Vagina (tissue), 2 donors: ENCODE measurements around the gene GSG1L. TPM values are rescaled to one million over a fixed set of nuclear protein-coding genes. Genes with fewer than 3 reads are reported as not detected.

ENCODE experiments used
- DNase-seq, 2 donors: peaks; one replicate each; pipeline ENCODE4 v3.0.0-alpha.2; 2017; ENCODE audit errors: extremely low spot score in 2 of 2
- H3K27ac ChIP-seq: fragments of 200-600 bp; sonication (generic); one replicate; pipeline ENCODE4 v1.5.1; 2019
- H3K27me3 ChIP-seq: fragments of 200-600 bp; sonication (generic); one replicate; pipeline ENCODE4 v1.5.1; 2019
- H3K36me3 ChIP-seq, 2 donors: fragments of 200-600 bp; sonication (generic); one replicate each; pipeline ENCODE4 v1.5.1; 2017 to 2019
- H3K4me1 ChIP-seq: fragments of 200-600 bp; sonication (generic); one replicate; pipeline ENCODE4 v1.5.1; 2019
- H3K4me3 ChIP-seq, 2 donors: fragments of 200-600 bp; sonication (generic); 1 replicate in 1 of 2; 2 replicates in 1 of 2; pipeline ENCODE4 v1.5.1; 2016 to 2019
- H3K9me3 ChIP-seq: fragments of 200-600 bp; sonication (generic); one replicate; pipeline ENCODE4 v1.5.1; 2019
- CTCF ChIP-seq, 3 experiments: fragments of 450-650 bp in 2 of 3; fragments of 200-600 bp in 1 of 3; sonication (generic) in 1 of 3; IDR thresholded peaks; one replicate each; pipeline ENCODE4 v1.5.1; 2017 to 2019; ENCODE audit warnings: antibody characterized with exemption in 3 of 3, mild to moderate bottlenecking in 2 of 3, moderate library complexity in 2 of 3
- POLR2A ChIP-seq, 2 donors: fragments of 450-650 bp; IDR thresholded peaks; one replicate each; pipeline ENCODE4 v1.6.1; 2017; ENCODE audit warnings: antibody characterized with exemption in 2 of 2, mild to moderate bottlenecking in 2 of 2, moderate library complexity in 2 of 2
- POLR2AphosphoS5 ChIP-seq, 2 donors: sonication (generic); formaldehyde crosslinking; IDR thresholded peaks; one replicate each; pipeline ENCODE4 v1.9.0; 2017; ENCODE audit warnings: antibody characterized with exemption in 2 of 2, mild to moderate bottlenecking in 2 of 2, low read depth in 1 of 2; ENCODE audit not compliant: insufficient read depth in 1 of 2
- intact Hi-C: fragments of 100-400 bp; cut with DNase I; formaldehyde crosslinking; loops from one replicate; pipeline ENCODE4 v1.15.1; 2023
- total RNA-seq: library from RNA; depleted of rRNA; stranded (reverse); fragments of >200 nt; gene quantifications from one replicate; pipeline ENCODE4 v1.2.3, GENCODE V29; 2016

The GSG1L gene
- total RNA-seq, 1 donor from 2014 or later: not detected

- Histone ChIP-seq H3K4me1 (no peaks in the 10 kb centered on the region), H3K36me3 (peaks cover 0 to under 1% of the 10 kb centered on the region in 2 donors)
- no peak for DNase-seq
Observed at GRCh38 chr16:27756206-27756970, 307.1 kb downstream of the GSG1L start.

GRCh38 chr16:27754788-27755690 is 308.5 kb downstream of the GSG1L start:
- Histone ChIP-seq H3K27ac (no peak overlapping the region), H3K4me3 (no peak overlapping the region), H3K27me3 (no peaks in the 10 kb centered on the region), H3K36me3 (peaks cover 0 to 1% of the 10 kb centered on the region in 2 donors), H3K9me3 (no peaks in the 10 kb centered on the region), H3K4me1 (no peaks in the 10 kb centered on the region)
- no peak for TF ChIP-seq POLR2AphosphoS5 (IDR thresholded peaks at IDR 0.05; ENCODE audit: insufficient read depth in 1 of 2, low read depth in 1 of 2)
- TF ChIP-seq CTCF (IDR thresholded peaks at IDR 0.05): no peak
- no peak for TF ChIP-seq POLR2A (IDR thresholded peaks at IDR 0.05)
- DNase-seq: no peak
- intact Hi-C loops: no loop called here

More at GRCh38 chr16:27756206-27756970, 307.1 kb downstream of the GSG1L start:
- Histone ChIP-seq H3K27me3 (no peaks in the 10 kb centered on the region), H3K27ac (no peak overlapping the region), H3K9me3 (no peaks in the 10 kb centered on the region), H3K4me3 (no peak overlapping the region)
- intact Hi-C loops: no loop called here
- TF ChIP-seq POLR2AphosphoS5 (IDR thresholded peaks at IDR 0.05; ENCODE audit: insufficient read depth in 1 of 2, low read depth in 1 of 2) (no peak), CTCF (IDR thresholded peaks at IDR 0.05) (no peak), POLR2A (IDR thresholded peaks at IDR 0.05) (no peak)

GRCh38 chr16:27753563-27753962 is 310.0 kb downstream of the GSG1L start:
- TF ChIP-seq POLR2A (IDR thresholded peaks at IDR 0.05) (no peak), CTCF (IDR thresholded peaks at IDR 0.05) (no peak), POLR2AphosphoS5 (IDR thresholded peaks at IDR 0.05; ENCODE audit: insufficient read depth in 1 of 2, low read depth in 1 of 2) (no peak)
- Histone ChIP-seq H3K4me3 (no peak overlapping the region), H3K9me3 (no peaks in the 10 kb centered on the region), H3K4me1 (no peaks in the 10 kb centered on the region), H3K27me3 (no peaks in the 10 kb centered on the region), H3K36me3 (peaks cover 0 to 9% of the 10 kb centered on the region in 2 donors), H3K27ac (no peak overlapping the region)
- no peak for DNase-seq
- intact Hi-C loops: no loop called here

- intact Hi-C loops: no loop called here
- H3K27ac ChIP-seq: no peak overlapping the region
- no peak overlapping the region for H3K4me3 ChIP-seq
- H3K9me3 ChIP-seq: no peaks in the 10 kb centered on the region
- TF ChIP-seq POLR2AphosphoS5 (IDR thresholded peaks at IDR 0.05; ENCODE audit: insufficient read depth in 1 of 2, low read depth in 1 of 2): no peak
- no peak for TF ChIP-seq POLR2A (IDR thresholded peaks at IDR 0.05)
- TF ChIP-seq CTCF (IDR thresholded peaks at IDR 0.05): no peak
- peaks cover 0 to 9% of the 10 kb centered on the region in 2 donors for H3K36me3 ChIP-seq
- DNase-seq: no peak
- H3K4me1 ChIP-seq: no peaks in the 10 kb centered on the region
- no peaks in the 10 kb centered on the region for H3K27me3 ChIP-seq
Observed at GRCh38 chr16:27752241-27752640, 311.3 kb downstream of the GSG1L start.
